ENCODE measurements around the gene C6orf89. TPM values are rescaled to one million over a fixed set of nuclear protein-coding genes. Genes with fewer than 3 reads are reported as not detected.

The C6orf89 gene
- total RNA-seq, 1 experiment from 2014 or later = 13.2 TPM

DNA sequence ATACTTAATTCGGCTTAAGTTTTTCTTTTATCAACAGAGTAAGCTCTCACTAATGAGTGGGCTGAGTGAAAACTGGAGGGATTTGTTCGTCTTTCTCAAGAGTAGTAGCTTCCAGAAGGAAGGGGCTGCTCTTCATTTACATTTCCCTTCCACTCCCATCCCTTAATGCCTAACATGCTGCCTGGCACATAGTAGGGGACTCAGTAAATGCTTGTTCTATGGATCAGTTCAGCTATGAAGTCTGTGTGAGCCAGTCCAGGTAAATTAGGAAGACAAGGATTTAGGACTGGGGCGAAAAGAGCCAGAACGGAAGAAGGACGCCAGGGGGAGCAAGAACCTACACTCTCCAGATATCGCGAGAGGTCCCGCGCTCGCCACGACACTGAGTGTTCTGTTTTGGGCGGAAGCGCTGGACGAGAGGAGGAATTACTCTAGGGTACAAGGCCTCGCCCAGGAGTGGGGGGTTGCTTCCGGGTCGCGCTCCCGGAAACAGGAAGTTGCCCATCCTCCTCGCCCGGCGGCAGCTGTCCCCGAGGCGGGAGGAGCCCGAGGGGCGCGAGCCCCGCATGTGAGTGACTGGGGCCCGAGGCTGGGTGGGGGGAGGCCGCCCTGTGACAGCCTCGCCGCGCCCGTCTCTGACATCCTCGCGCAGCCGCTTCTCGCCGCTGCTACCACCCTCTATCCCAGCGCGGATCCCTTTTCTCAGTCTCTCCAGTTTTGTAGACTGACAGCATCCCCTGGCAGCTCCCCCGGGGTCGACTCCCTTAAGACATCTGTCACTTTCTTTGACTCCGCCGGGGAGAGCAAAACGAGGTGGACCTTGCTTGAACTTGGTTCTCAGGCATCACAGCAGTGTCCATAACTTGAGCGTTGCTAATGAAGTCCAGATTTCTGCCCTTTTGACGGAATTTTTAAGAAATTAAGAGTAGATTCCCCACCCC, at the start of gene C6orf89 (continued):
- TF ChIP-seq, protein P1, sequence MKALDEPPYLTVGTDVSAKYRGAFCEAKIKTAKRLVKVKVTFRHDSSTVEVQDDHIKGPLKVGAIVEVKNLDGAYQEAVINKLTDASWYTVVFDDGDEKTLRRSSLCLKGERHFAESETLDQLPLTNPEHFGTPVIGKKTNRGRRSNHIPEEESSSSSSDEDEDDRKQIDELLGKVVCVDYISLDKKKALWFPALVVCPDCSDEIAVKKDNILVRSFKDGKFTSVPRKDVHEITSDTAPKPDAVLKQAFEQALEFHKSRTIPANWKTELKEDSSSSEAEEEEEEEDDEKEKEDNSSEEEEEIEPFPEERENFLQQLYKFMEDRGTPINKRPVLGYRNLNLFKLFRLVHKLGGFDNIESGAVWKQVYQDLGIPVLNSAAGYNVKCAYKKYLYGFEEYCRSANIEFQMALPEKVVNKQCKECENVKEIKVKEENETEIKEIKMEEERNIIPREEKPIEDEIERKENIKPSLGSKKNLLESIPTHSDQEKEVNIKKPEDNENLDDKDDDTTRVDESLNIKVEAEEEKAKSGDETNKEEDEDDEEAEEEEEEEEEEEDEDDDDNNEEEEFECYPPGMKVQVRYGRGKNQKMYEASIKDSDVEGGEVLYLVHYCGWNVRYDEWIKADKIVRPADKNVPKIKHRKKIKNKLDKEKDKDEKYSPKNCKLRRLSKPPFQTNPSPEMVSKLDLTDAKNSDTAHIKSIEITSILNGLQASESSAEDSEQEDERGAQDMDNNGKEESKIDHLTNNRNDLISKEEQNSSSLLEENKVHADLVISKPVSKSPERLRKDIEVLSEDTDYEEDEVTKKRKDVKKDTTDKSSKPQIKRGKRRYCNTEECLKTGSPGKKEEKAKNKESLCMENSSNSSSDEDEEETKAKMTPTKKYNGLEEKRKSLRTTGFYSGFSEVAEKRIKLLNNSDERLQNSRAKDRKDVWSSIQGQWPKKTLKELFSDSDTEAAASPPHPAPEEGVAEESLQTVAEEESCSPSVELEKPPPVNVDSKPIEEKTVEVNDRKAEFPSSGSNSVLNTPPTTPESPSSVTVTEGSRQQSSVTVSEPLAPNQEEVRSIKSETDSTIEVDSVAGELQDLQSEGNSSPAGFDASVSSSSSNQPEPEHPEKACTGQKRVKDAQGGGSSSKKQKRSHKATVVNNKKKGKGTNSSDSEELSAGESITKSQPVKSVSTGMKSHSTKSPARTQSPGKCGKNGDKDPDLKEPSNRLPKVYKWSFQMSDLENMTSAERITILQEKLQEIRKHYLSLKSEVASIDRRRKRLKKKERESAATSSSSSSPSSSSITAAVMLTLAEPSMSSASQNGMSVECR (CRISPR knock-in tag; IDR thresholded peaks at IDR 0.05; ENCODE audit: borderline replicate concordance) = no peak; the same call in 1 of the 2 replicates
- TF ChIP-seq, protein P2, sequence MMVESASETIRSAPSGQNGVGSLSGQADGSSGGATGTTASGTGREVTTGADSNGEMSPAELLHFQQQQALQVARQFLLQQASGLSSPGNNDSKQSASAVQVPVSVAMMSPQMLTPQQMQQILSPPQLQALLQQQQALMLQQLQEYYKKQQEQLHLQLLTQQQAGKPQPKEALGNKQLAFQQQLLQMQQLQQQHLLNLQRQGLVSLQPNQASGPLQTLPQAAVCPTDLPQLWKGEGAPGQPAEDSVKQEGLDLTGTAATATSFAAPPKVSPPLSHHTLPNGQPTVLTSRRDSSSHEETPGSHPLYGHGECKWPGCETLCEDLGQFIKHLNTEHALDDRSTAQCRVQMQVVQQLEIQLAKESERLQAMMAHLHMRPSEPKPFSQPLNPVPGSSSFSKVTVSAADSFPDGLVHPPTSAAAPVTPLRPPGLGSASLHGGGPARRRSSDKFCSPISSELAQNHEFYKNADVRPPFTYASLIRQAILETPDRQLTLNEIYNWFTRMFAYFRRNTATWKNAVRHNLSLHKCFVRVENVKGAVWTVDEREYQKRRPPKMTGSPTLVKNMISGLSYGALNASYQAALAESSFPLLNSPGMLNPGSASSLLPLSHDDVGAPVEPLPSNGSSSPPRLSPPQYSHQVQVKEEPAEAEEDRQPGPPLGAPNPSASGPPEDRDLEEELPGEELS (CRISPR knock-in tag; IDR thresholded peaks at IDR 0.05) = no peak
- no peak for TF ChIP-seq ZBTB21 (CRISPR knock-in tag; IDR thresholded peaks at IDR 0.05; ENCODE audit: borderline replicate concordance)
- TF ChIP-seq, protein P3, sequence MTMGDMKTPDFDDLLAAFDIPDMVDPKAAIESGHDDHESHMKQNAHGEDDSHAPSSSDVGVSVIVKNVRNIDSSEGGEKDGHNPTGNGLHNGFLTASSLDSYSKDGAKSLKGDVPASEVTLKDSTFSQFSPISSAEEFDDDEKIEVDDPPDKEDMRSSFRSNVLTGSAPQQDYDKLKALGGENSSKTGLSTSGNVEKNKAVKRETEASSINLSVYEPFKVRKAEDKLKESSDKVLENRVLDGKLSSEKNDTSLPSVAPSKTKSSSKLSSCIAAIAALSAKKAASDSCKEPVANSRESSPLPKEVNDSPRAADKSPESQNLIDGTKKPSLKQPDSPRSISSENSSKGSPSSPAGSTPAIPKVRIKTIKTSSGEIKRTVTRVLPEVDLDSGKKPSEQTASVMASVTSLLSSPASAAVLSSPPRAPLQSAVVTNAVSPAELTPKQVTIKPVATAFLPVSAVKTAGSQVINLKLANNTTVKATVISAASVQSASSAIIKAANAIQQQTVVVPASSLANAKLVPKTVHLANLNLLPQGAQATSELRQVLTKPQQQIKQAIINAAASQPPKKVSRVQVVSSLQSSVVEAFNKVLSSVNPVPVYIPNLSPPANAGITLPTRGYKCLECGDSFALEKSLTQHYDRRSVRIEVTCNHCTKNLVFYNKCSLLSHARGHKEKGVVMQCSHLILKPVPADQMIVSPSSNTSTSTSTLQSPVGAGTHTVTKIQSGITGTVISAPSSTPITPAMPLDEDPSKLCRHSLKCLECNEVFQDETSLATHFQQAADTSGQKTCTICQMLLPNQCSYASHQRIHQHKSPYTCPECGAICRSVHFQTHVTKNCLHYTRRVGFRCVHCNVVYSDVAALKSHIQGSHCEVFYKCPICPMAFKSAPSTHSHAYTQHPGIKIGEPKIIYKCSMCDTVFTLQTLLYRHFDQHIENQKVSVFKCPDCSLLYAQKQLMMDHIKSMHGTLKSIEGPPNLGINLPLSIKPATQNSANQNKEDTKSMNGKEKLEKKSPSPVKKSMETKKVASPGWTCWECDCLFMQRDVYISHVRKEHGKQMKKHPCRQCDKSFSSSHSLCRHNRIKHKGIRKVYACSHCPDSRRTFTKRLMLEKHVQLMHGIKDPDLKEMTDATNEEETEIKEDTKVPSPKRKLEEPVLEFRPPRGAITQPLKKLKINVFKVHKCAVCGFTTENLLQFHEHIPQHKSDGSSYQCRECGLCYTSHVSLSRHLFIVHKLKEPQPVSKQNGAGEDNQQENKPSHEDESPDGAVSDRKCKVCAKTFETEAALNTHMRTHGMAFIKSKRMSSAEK (CRISPR knock-in tag; IDR thresholded peaks at IDR 0.05; ENCODE audit: borderline replicate concordance) = no peak

DNA sequence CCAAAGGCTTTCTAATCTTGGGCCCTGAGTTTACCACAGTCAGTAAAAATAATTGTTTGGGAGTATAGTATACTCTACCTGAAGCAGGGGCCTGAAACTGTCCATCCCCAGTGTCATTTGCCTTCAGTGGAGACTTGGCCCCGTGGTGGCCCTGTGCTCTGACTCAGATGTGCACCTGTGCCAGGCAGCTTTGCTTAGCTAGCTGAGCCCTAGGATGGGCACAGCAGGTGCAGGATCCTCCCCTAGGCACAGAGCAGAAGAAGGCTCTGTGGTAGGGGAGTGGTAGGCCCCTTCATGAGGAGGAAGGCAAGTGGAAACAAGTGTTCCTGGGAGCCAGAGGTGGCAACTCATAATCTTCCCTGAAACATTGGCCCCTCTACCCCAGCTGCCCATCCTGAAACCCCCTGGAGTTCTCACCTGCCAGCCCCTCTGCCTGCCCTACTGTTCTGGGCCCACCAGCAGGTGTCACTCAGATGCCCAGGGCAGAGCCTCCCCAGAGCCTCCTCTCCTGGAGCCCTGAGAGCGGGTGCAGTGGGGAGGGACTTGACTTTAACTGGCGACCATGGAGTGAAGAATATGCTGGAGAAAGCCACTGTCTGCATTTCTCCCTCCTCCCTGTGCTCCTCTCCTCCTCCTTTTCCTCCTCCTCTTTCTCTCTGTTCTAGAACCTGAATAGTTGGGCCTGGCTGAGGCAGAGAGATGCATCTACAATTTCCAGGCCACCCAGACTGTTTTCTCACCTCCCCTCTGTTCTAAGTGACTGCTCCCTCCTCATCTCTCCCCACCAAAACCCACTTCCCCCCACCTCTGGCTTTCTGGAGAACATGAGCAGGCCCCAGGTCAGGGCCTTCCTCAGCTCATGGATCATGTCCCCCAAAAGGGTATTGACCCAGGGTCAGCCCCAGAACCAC, 49.4 kb upstream of the C6orf89 start:
- Mint-ChIP-seq H3K9me3 (peaks cover 15% of the 10 kb centered on the region), H3K36me3 (no peaks in the 10 kb centered on the region), H3K27me3 (ENCODE audit: low read depth) (peaks cover 60% of the 10 kb centered on the region), H3K4me1 (peaks cover 17% of the 10 kb centered on the region), H3K27ac (no peak overlapping the region), H3K4me3 (no peak overlapping the region)
- DNase-seq (ENCODE audit: low spot score) = no peak
- ChIA-PET POLR2A (no interaction called here), CTCF (interaction anchor here (0.8 to 3.2 kb wide), 6 partner anchors 14 to 70 kb away, joined by 3 to 24 read pairs (median 10); no protein-coding TSS in a partner anchor)
- ATAC-seq = no peak
- TF ChIP-seq JUN (CRISPR knock-in tag; IDR thresholded peaks at IDR 0.05) = no peak
- TF ChIP-seq, protein P4, sequence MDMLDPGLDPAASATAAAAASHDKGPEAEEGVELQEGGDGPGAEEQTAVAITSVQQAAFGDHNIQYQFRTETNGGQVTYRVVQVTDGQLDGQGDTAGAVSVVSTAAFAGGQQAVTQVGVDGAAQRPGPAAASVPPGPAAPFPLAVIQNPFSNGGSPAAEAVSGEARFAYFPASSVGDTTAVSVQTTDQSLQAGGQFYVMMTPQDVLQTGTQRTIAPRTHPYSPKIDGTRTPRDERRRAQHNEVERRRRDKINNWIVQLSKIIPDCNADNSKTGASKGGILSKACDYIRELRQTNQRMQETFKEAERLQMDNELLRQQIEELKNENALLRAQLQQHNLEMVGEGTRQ (CRISPR knock-in tag; IDR thresholded peaks at IDR 0.05) = no peak
- TF ChIP-seq CREM (CRISPR knock-in tag; IDR thresholded peaks at IDR 0.05) = no peak
- TF ChIP-seq, protein P5, sequence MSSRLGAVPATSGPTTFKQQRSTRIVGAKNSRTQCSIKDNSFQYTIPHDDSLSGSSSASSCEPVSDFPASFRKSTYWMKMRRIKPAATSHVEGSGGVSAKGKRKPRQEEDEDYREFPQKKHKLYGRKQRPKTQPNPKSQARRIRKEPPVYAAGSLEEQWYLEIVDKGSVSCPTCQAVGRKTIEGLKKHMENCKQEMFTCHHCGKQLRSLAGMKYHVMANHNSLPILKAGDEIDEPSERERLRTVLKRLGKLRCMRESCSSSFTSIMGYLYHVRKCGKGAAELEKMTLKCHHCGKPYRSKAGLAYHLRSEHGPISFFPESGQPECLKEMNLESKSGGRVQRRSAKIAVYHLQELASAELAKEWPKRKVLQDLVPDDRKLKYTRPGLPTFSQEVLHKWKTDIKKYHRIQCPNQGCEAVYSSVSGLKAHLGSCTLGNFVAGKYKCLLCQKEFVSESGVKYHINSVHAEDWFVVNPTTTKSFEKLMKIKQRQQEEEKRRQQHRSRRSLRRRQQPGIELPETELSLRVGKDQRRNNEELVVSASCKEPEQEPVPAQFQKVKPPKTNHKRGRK (CRISPR knock-in tag; IDR thresholded peaks at IDR 0.05; ENCODE audit: borderline replicate concordance) = no peak
- no peak for TF ChIP-seq RORB (CRISPR knock-in tag; IDR thresholded peaks at IDR 0.05)
- TF ChIP-seq, protein P6, sequence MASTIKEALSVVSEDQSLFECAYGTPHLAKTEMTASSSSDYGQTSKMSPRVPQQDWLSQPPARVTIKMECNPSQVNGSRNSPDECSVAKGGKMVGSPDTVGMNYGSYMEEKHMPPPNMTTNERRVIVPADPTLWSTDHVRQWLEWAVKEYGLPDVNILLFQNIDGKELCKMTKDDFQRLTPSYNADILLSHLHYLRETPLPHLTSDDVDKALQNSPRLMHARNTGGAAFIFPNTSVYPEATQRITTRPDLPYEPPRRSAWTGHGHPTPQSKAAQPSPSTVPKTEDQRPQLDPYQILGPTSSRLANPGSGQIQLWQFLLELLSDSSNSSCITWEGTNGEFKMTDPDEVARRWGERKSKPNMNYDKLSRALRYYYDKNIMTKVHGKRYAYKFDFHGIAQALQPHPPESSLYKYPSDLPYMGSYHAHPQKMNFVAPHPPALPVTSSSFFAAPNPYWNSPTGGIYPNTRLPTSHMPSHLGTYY (CRISPR knock-in tag; IDR thresholded peaks at IDR 0.05) = no peak
- no peak for TF ChIP-seq ZNF416 (CRISPR knock-in tag; IDR thresholded peaks at IDR 0.05)
- no peak for TF ChIP-seq NR3C1 (CRISPR knock-in tag; conservative IDR thresholded peaks at IDR 0.05; ENCODE audit: low read depth)
- no peak for TF ChIP-seq JAZF1 (CRISPR knock-in tag; IDR thresholded peaks at IDR 0.05)
- TF ChIP-seq, protein P2 (CRISPR knock-in tag; IDR thresholded peaks at IDR 0.05) = no peak

Data from WTC11 (cell line).